Brain microvascular endothelial cell (primary cell): ENCODE results near the gene CDR2L.

Experiments used
- DNase-seq: peaks from one replicate; pipeline ENCODE4 v3.0.0-alpha.2; 2020
- H3K27ac ChIP-seq: fragments of 250-450 bp; sonication (Bioruptor Pico); 2 replicates; pipeline ENCODE4 v1.5.1; 2020; ENCODE audit warnings: mild to moderate bottlenecking, moderate library complexity
- H3K27me3 ChIP-seq: fragments of 250-450 bp; sonication (Bioruptor Pico); replicated peaks from 2 replicates; pipeline ENCODE4 v1.5.1; 2020; ENCODE audit warnings: mild to moderate bottlenecking
- H3K36me3 ChIP-seq: fragments of 250-450 bp; sonication (Bioruptor Pico); replicated peaks from 2 replicates; pipeline ENCODE4 v1.5.1; 2020; ENCODE audit warnings: mild to moderate bottlenecking
- H3K4me3 ChIP-seq: 2 replicates; pipeline ENCODE4 v1.5.1; 2011; ENCODE audit warnings: low read depth, mild to moderate bottlenecking, control low read depth, low read length, moderate library complexity
- in situ Hi-C: cut with HindIII; loops from 2 replicates; pipeline ENCODE4 v1.10.0; 2017; ENCODE audit warnings: low sequenced_read_pairs, low pct_ligation_motif_present
- TF ChIP-seq, protein P1 (sequence below): IDR thresholded peaks from 2 replicates; pipeline ENCODE4 v1.5.1; 2011; ENCODE audit warnings: low read depth, mild to moderate bottlenecking, moderate library complexity, low read length, control low read depth, inconsistent platforms; ENCODE audit errors: missing control alignments

Gene CDR2L

DNA sequence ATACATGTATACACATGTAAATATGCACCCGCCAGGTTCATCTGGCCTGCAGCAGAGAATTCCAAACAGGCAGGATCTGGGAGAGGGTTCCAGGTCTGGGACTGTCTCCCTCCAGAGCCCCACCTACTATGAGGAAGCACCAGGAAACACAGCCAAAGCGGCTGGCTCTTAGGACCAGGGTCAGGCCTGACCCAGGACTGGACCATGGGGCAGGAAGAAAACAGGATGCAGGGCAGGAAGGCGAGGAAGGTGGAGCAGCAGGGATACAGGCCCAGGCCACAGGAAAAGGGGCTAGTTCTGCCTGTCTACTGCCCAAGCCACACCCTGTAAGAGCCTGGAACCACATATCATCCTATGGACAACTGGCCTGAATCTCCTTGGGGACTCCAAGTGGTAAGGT lies 17.0 kb upstream of the CDR2L start:
- no peak overlapping the region for H3K27ac ChIP-seq
- TF ChIP-seq, protein P1, sequence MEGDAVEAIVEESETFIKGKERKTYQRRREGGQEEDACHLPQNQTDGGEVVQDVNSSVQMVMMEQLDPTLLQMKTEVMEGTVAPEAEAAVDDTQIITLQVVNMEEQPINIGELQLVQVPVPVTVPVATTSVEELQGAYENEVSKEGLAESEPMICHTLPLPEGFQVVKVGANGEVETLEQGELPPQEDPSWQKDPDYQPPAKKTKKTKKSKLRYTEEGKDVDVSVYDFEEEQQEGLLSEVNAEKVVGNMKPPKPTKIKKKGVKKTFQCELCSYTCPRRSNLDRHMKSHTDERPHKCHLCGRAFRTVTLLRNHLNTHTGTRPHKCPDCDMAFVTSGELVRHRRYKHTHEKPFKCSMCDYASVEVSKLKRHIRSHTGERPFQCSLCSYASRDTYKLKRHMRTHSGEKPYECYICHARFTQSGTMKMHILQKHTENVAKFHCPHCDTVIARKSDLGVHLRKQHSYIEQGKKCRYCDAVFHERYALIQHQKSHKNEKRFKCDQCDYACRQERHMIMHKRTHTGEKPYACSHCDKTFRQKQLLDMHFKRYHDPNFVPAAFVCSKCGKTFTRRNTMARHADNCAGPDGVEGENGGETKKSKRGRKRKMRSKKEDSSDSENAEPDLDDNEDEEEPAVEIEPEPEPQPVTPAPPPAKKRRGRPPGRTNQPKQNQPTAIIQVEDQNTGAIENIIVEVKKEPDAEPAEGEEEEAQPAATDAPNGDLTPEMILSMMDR = no peak
- in situ Hi-C loops = no loop called here
- no peak overlapping the region for H3K4me3 ChIP-seq
- no peaks in the 10 kb centered on the region for H3K36me3 ChIP-seq
- no peak for DNase-seq
- peaks cover 18% of the 10 kb centered on the region for H3K27me3 ChIP-seq

DNA sequence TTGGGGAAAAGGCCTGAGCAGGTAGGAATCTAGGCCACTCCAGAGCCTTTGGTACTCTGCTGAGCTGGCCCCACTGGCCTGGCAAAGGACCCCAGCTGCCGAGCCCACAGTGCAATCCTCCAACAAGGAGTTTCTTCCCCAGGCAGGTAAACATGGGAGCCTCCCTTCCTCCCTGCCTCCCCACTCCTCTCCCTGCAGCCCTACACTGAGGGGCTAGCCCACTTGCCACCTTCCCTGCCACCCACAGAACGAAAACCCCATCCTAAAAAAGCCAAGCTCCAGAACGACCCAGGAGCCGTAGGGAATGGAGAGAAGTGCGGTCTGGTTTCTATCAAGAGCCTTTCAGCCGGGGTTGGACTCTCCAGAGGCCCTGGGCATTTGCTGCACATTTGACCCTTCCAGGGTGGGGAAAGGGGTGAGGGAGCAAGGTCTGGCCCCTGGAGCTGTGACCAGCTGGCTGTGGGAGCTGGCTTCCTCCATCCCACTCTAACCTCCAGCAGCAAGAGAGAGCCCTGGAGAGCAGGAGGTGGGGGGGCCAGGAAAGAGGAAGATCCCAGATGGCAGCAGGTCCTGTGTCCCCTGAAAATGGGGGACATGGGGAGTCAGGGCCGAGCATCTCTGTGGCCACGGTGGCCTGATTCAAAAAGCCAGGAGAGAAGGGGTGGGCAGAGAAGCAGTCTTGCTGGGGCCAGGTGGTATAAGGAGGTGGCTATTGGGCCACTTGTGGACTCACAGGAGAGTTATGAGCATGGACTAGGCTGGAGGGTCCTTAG lies 16.2 kb upstream of the CDR2L start:
- in situ Hi-C loops = no loop called here
- TF ChIP-seq, protein P1 = no peak
- no peaks in the 10 kb centered on the region for H3K36me3 ChIP-seq
- H3K27ac ChIP-seq = no peak overlapping the region
- H3K27me3 ChIP-seq = peaks cover 18% of the 10 kb centered on the region
- H3K4me3 ChIP-seq = no peak overlapping the region
- DNase-seq = no peak

GRCh38 chr17:74971842-74972106 lies 15.7 kb upstream of the CDR2L start:
- Histone ChIP-seq H3K4me3 (no peak overlapping the region), H3K27me3 (peaks cover 18% of the 10 kb centered on the region), H3K36me3 (no peaks in the 10 kb centered on the region), H3K27ac (no peak overlapping the region)
- no peak for DNase-seq
- TF ChIP-seq, protein P1 = no peak
- in situ Hi-C loops = no loop called here

DNA sequence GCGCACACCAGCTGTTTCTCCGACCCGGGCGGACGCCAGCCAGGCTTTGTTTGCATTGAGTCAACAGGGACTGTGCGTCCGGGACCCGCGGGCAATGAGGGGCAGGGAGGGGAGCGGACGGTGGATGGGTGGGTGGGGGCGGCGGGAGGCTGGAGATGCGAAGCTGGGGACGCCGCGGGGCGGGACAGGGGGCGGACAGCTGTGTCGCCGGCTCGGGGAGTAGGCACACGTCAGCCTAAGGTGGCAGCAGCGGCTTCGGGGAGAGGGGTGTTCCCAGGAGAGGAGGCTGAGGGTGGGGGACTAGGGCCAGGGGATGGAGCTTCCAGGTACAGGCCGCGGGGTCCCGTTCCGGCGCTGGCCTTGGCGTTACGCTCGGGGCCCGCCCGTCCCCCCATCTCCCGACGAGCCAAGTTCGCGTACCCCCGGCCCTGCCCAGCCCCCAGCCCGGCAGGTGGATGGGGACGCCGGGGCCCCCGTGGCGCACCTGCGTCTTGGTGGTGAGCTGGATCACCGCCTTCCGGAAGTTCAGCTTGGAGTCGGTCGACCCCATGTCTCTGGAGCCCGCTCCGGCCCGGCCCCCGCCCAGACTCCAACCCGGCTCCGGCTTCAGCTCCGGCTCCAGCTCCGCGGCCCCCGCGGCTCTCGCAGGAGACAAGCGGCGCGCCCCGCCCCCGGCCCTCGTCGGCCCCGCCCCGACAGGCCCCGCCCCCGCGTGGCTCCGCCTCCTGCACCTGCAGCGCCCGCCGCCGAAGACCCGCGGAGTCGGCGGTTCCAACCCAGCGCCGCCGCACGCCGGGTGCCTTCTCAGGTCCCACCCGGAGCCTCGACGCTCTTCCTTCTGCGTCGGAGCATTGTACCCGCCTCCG lies 15.1 kb upstream of the CDR2L start, which contains the start of gene HID1:
HID1 (minus strand) TSS at position 653 of the 866 bp plus-strand sequence; CDS start at position 550, 103 bp downstream.
- no peaks in the 10 kb centered on the region for H3K36me3 ChIP-seq
- in situ Hi-C loops = no loop called here
- DNase-seq = no peak
- TF ChIP-seq, protein P1 = no peak
- peaks cover 18% of the 10 kb centered on the region for H3K27me3 ChIP-seq
- H3K4me3 ChIP-seq = peak within 1 kb of the TSS; percentile 43
- no peak within 1 kb of the TSS for H3K27ac ChIP-seq

DNA sequence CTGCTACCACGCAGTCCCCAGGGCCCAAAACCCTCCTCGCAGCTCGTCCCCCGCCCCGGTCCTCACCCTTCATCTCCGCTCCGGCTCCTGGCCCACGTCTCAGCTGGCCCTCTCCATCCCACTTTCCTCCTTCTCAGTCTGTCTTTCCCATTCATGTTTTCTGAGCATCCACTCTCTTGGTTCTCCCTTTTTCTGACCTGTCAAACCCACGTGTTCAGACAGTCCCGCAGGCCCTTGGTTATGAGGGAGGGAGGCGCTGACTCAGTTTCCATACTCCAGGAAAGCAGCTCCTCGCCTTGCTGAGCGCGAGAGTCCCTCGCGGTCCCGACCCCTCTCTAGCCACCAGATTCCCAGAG lies 14.5 kb upstream of the CDR2L start:
- H3K36me3 ChIP-seq = no peaks in the 10 kb centered on the region
- no peak overlapping the region for H3K4me3 ChIP-seq
- TF ChIP-seq, protein P1 = no peak
- no peak for DNase-seq
- in situ Hi-C loops = no loop called here
- no peak overlapping the region for H3K27ac ChIP-seq
- peaks cover 18% of the 10 kb centered on the region for H3K27me3 ChIP-seq

GRCh38 chr17:74975943-74976342 lies 11.5 kb upstream of the CDR2L start:
- H3K27me3 ChIP-seq = peaks cover 16% of the 10 kb centered on the region
- H3K4me3 ChIP-seq = no peak overlapping the region
- H3K27ac ChIP-seq = no peak overlapping the region
- no peaks in the 10 kb centered on the region for H3K36me3 ChIP-seq
- no peak for DNase-seq
- in situ Hi-C loops = no loop called here
- TF ChIP-seq, protein P1 = no peak
